MCF 10A (cell line): ENCODE measurements around the gene GLP2R. TPM values are rescaled to one million over a fixed set of nuclear protein-coding genes. Genes with fewer than 3 reads are reported as not detected.
A peak's percentile ranks its signal among the peaks of the same experiment; 100 is the strongest.

ENCODE experiments used
- BruUV-seq: library from RNA; stranded (reverse); fragments of 400-500 nt; replicated peaks from 2 replicates; lab custom pipeline; 2021; lab: Mats Ljungman, UMichigan
- CTCF ChIA-PET: fragments of 300-600 bp; sonication (Branson Sonifier 250); formaldehyde crosslinking; extraction: SDS; loops from one replicate; lab custom pipeline; 2021; ENCODE audit warnings: antibody characterized with exemption, inconsistent platforms; lab: Yijun Ruan, JAX
- POLR2A ChIA-PET: fragments of 300-600, 350-650 bp; sonication (Branson Sonifier 250); formaldehyde crosslinking; extraction: SDS; loops from one replicate; lab custom pipeline; 2020; ENCODE audit warnings: antibody characterized with exemption, inconsistent platforms; lab: Yijun Ruan, JAX
- DNase-seq: peaks from one replicate; pipeline ENCODE4 v3.0.0-alpha.2; 2018; ENCODE audit not compliant: unreplicated experiment
- H3K27ac Mint-ChIP-seq: one replicate; pipeline ENCODE4 v1.8.0; 2022; ENCODE audit warnings: mild to moderate bottlenecking, low read depth, mixed read lengths; ENCODE audit not compliant: unreplicated experiment
- H3K27me3 Mint-ChIP-seq: one replicate; pipeline ENCODE4 v1.8.0; 2022; ENCODE audit warnings: mixed read lengths; ENCODE audit not compliant: insufficient read depth, unreplicated experiment
- H3K36me3 Mint-ChIP-seq: one replicate; pipeline ENCODE4 v1.8.0; 2022; ENCODE audit warnings: mild to moderate bottlenecking, moderate library complexity, mixed read lengths; ENCODE audit not compliant: insufficient read depth, unreplicated experiment
- H3K4me1 Mint-ChIP-seq: one replicate; pipeline ENCODE4 v1.8.0; 2022; ENCODE audit warnings: mixed read lengths; ENCODE audit not compliant: insufficient read depth, unreplicated experiment
- H3K4me3 Mint-ChIP-seq: one replicate; pipeline ENCODE4 v1.8.0; 2022; ENCODE audit warnings: mild to moderate bottlenecking, moderate library complexity, mixed read lengths; ENCODE audit not compliant: unreplicated experiment
- H3K9me3 Mint-ChIP-seq: one replicate; pipeline ENCODE4 v1.8.0; 2022; ENCODE audit warnings: mixed read lengths; ENCODE audit not compliant: unreplicated experiment
- CTCF ChIP-seq: fragments of 200-600 bp; IDR thresholded peaks from one replicate; pipeline ENCODE4 v1.8.0; 2022; ENCODE audit warnings: antibody characterized with exemption, mild to moderate bottlenecking; ENCODE audit not compliant: unreplicated experiment
- intact Hi-C: fragments of 100-400 bp; cut with micrococcal nuclease; formaldehyde crosslinking; loops from 2 replicates; pipeline ENCODE4 v1.14.1; 2022
- total RNA-seq: library from RNA; stranded (reverse); gene quantifications from 2 replicates; pipeline ENCODE4 v1.2.3, GENCODE V29; 2022

The GLP2R gene
- total RNA-seq, 1 experiment from 2014 or later = 0.09 TPM

GRCh38 chr17:9813166-9813565 is 12.6 kb upstream of the GLP2R start:
- BruUV-seq = no TSS peak
- ChIA-PET CTCF (interaction anchor here (0.6 to 1.1 kb wide), 3 partner anchors 11 to 200 kb away, joined by 3 read pairs; no protein-coding TSS in a partner anchor), POLR2A (no interaction called here)
- Mint-ChIP-seq H3K4me3 (no peak overlapping the region), H3K9me3 (peaks cover 8% of the 10 kb centered on the region), H3K4me1 (no peaks in the 10 kb centered on the region), H3K27ac (no peak overlapping the region), H3K36me3 (no peaks in the 10 kb centered on the region), H3K27me3 (no peaks in the 10 kb centered on the region)
- TF ChIP-seq CTCF = no peak
- intact Hi-C loops = no loop called here
- DNase-seq = no peak

- H3K9me3 Mint-ChIP-seq = peaks cover 8% of the 10 kb centered on the region
- POLR2A ChIA-PET = no interaction called here
- no peak overlapping the region for H3K27ac Mint-ChIP-seq
- no peak for DNase-seq
- H3K27me3 Mint-ChIP-seq = no peaks in the 10 kb centered on the region
- TF ChIP-seq CTCF = no peak
- intact Hi-C loops = no loop called here
- no peaks in the 10 kb centered on the region for H3K4me1 Mint-ChIP-seq
- H3K36me3 Mint-ChIP-seq = no peaks in the 10 kb centered on the region
- H3K4me3 Mint-ChIP-seq = no peak overlapping the region
- CTCF ChIA-PET = no interaction called here
- no TSS peak for BruUV-seq
These were observed 11.3 kb upstream of the GLP2R start for GRCh38 chr17:9814337-9814945.

GRCh38 chr17:9816472-9816871 is 9.3 kb upstream of the GLP2R start:
- no peaks in the 10 kb centered on the region for H3K36me3 Mint-ChIP-seq
- intact Hi-C loops = no loop called here
- no peak for TF ChIP-seq CTCF
- no peak for DNase-seq
- ChIA-PET CTCF (interaction anchor here (0.5 kb wide), 1 partner anchor 805 kb away, joined by 5 read pairs; no protein-coding TSS in a partner anchor), POLR2A (no interaction called here)
- H3K27me3 Mint-ChIP-seq = no peaks in the 10 kb centered on the region
- peaks cover 8% of the 10 kb centered on the region for H3K9me3 Mint-ChIP-seq
- H3K4me3 Mint-ChIP-seq = no peak overlapping the region
- no TSS peak for BruUV-seq
- H3K27ac Mint-ChIP-seq = no peak overlapping the region
- H3K4me1 Mint-ChIP-seq = no peaks in the 10 kb centered on the region

- H3K4me3 Mint-ChIP-seq = no peak overlapping the region
- H3K9me3 Mint-ChIP-seq = peaks cover 8% of the 10 kb centered on the region
- no peak for TF ChIP-seq CTCF
- peak; percentile 48 for DNase-seq
- CTCF ChIA-PET = interaction anchor here (0.5 to 0.6 kb wide), 4 partner anchors 62 to 804 kb away, joined by 3 to 5 read pairs (median 4); no protein-coding TSS in a partner anchor
- no peak overlapping the region for H3K27ac Mint-ChIP-seq
- no TSS peak for BruUV-seq
- intact Hi-C loops = no loop called here
- POLR2A ChIA-PET = interaction anchor here (0.7 kb wide), 1 partner anchor 1800 kb away, joined by 4 read pairs; no protein-coding TSS in a partner anchor
- no peaks in the 10 kb centered on the region for H3K27me3 Mint-ChIP-seq
- H3K36me3 Mint-ChIP-seq = no peaks in the 10 kb centered on the region
- no peaks in the 10 kb centered on the region for H3K4me1 Mint-ChIP-seq
These were observed 8.6 kb upstream of the GLP2R start for GRCh38 chr17:9817086-9817485.
